HepG2 (cell line): ENCODE measurements around the gene TPST2. TPM values are rescaled to one million over a fixed set of nuclear protein-coding genes. Genes with fewer than 3 reads are reported as not detected.

Experiments used
- ADNP ChIP-seq: sonication (generic); formaldehyde crosslinking; IDR thresholded peaks from 2 replicates; pipeline ENCODE4 v1.4.0; 2020; ENCODE audit warnings: missing genetic modification reagents
- CERS6 ChIP-seq: sonication (generic); formaldehyde crosslinking; IDR thresholded peaks from 2 replicates; pipeline ENCODE4 v1.5.0; 2020; ENCODE audit warnings: missing genetic modification reagents
- ELF1 ChIP-seq: sonication (generic); formaldehyde crosslinking; IDR thresholded peaks from 2 replicates; pipeline ENCODE4 v1.4.0; 2020; ENCODE audit warnings: missing genetic modification reagents
- FLYWCH1 ChIP-seq: sonication (generic); formaldehyde crosslinking; IDR thresholded peaks from 2 replicates; pipeline ENCODE4 v1.8.1; 2023; ENCODE audit warnings: mild to moderate bottlenecking, missing genetic modification reagents
- FOXM1 ChIP-seq: sonication (generic); formaldehyde crosslinking; IDR thresholded peaks from 2 replicates; pipeline ENCODE4 v1.5.0; 2020; ENCODE audit warnings: missing genetic modification reagents
- IRF9 ChIP-seq: sonication (generic); formaldehyde crosslinking; IDR thresholded peaks from 2 replicates; pipeline ENCODE4 v1.8.0; 2022; ENCODE audit warnings: missing genetic modification reagents, mild to moderate bottlenecking, borderline replicate concordance
- NFE2L2 ChIP-seq: fragments of 150-350 bp; IDR thresholded peaks from 2 replicates; pipeline ENCODE4 v1.6.1; 2014; ENCODE audit warnings: low read length
- PTBP1 ChIP-seq: fragments of 200-400 bp; formaldehyde crosslinking; IDR thresholded peaks from 2 replicates; pipeline ENCODE4 v1.6.1; 2018; ENCODE audit warnings: low read length, low read depth; ENCODE audit not compliant: poor library complexity, severe bottlenecking
- SP140L ChIP-seq: sonication (generic); formaldehyde crosslinking; IDR thresholded peaks from 2 replicates; pipeline ENCODE4 v1.4.0; 2020; ENCODE audit warnings: missing genetic modification reagents, borderline replicate concordance
- UBTF ChIP-seq: sonication (generic); formaldehyde crosslinking; IDR thresholded peaks from 2 replicates; pipeline ENCODE4 v1.4.0; 2020; ENCODE audit warnings: mild to moderate bottlenecking, missing genetic modification reagents
- ZNF407 ChIP-seq: sonication (generic); formaldehyde crosslinking; IDR thresholded peaks from one replicate; pipeline ENCODE4 v1.5.1; 2020; ENCODE audit warnings: mild to moderate bottlenecking, missing genetic modification reagents; ENCODE audit errors: not compliant biosample characterization
- ZNF639 ChIP-seq: conservative IDR thresholded peaks from 2 replicates; pipeline ENCODE4 v1.6.1; 2018; ENCODE audit warnings: missing genetic modification reagents
- ZNF672 ChIP-seq: sonication (generic); formaldehyde crosslinking; IDR thresholded peaks from 2 replicates; pipeline ENCODE4 v1.8.1; 2022; ENCODE audit warnings: missing genetic modification reagents
- polyA plus RNA-seq, 8 experiments: library from polyadenylated mRNA; depleted of rRNA in 3 of 8; stranded (reverse) in 7 of 8; unstranded in 1 of 8; fragments of >200 nt; fragmentation: Illumina TruSeq in 4 of 8; extraction: Trizol in 4 of 8; gene quantifications; 2 replicates each; pipeline versions ENCODE4 v1.2.1 to v1.2.3, GENCODE V29; 2011 to 2016; ENCODE audit warnings: low read depth in 4 of 8, missing spikeins in 1 of 8, mixed read lengths in 1 of 8; ENCODE audit not compliant: insufficient read depth in 1 of 8
- total RNA-seq, 5 experiments: library from RNA; depleted of rRNA; stranded (reverse); fragments of >200 nt; fragmentation: Illumina TruSeq; extraction: Trizol; gene quantifications; 2 replicates each; pipeline ENCODE4 v1.2.3, GENCODE V29; 2016; ENCODE audit warnings: low read depth in 1 of 5

The TPST2 gene
- total and polyA plus RNA-seq, 2 of the 13 experiments (the other 11 are each of a cell fraction or from before 2014, with no cell fraction given) = 15.2 to 23.8 TPM

- TF ChIP-seq PTBP1 (no peak), ZNF672 (CRISPR knock-in tag) (no peak), FLYWCH1 (CRISPR knock-in tag) (no peak), UBTF (CRISPR knock-in tag) (peak; percentile 71), IRF9 (CRISPR knock-in tag) (no peak), ADNP (CRISPR knock-in tag) (no peak), ZNF407 (CRISPR knock-in tag) (peak; percentile 72), CERS6 (CRISPR knock-in tag) (no peak), SP140L (CRISPR knock-in tag) (no peak), ZNF639 (no peak), NFE2L2 (no peak), ELF1 (peak; percentile 100), FOXM1 (CRISPR knock-in tag) (no peak)
Measured at GRCh38 chr22:26512149-26512793, 77.7 kb downstream of the TPST2 start, which contains the start of gene TFIP11 (continued).
